Ovary (tissue), 10 donors: Measurements from ENCODE around the gene C1R. TPM values are rescaled to one million over a fixed set of nuclear protein-coding genes. Genes with fewer than 3 reads are reported as not detected.

ENCODE experiments used
- DNase-seq, 5 donors: peaks; one replicate each; pipeline ENCODE4 v3.0.0-alpha.2; 2019 to 2020
- H3K27ac ChIP-seq, 2 donors: fragments of 200-600 bp; one replicate each; pipeline versions ENCODE4 v1.5.1 to v1.8.0; 2019 to 2022
- H3K27me3 ChIP-seq: fragments of 200-600 bp; one replicate; pipeline ENCODE4 v1.8.0; 2022
- H3K36me3 ChIP-seq: fragments of 200-600 bp; sonication (generic); one replicate; pipeline ENCODE4 v1.5.1; 2019
- H3K4me1 ChIP-seq: one replicate; pipeline ENCODE4 v1.8.1; 2013; ENCODE audit warnings: mild to moderate bottlenecking, moderate library complexity; ENCODE audit not compliant: insufficient read depth
- H3K4me3 ChIP-seq: fragments of 200-600 bp; sonication (generic); one replicate; pipeline ENCODE4 v1.5.1; 2017
- H3K9me3 ChIP-seq, 2 donors: fragments of 200-600 bp in 1 of 2; sonication (generic) in 1 of 2; one replicate each; pipeline versions ENCODE4 v1.5.1 to v1.8.1; 2013 to 2019; ENCODE audit warnings: mild to moderate bottlenecking in 1 of 2, moderate library complexity in 1 of 2
- EP300 ChIP-seq: sonication (generic); formaldehyde crosslinking; IDR thresholded peaks from one replicate; pipeline ENCODE4 v1.6.1; 2017; ENCODE audit warnings: antibody characterized with exemption
- POLR2A ChIP-seq: fragments of 450-650 bp; IDR thresholded peaks from one replicate; pipeline ENCODE4 v1.6.1; 2017; ENCODE audit warnings: antibody characterized with exemption, mild to moderate bottlenecking, moderate library complexity
- WGBS, 3 donors: extraction: QIAGEN DNeasy Blood & Tissue Kit in 1 of 3; methylation state at CpG; one replicate each; pipeline versions ENCODE4 v1.1.5 to v1.1.7; 2013 to 2017; 5-methylcytosine and 5-hydroxymethylcytosine counted together
- intact Hi-C, 4 donors: fragments of 100-400 bp; cut with DNase I; formaldehyde crosslinking; loops; one replicate each; pipeline versions ENCODE4 v1.11.0 to v1.15.1; 2022 to 2023
- long read RNA-seq, 3 donors: library from polyadenylated mRNA in 2 of 3; unstranded in 2 of 3; transcript quantifications; one replicate each; pipeline ENCODE4 v2.0.0 and lab custom pipeline, GENCODE V29; 2021 to 2026
- polyA plus RNA-seq, 2 donors: library from polyadenylated mRNA; stranded (reverse); fragments of 200-250 nt in 1 of 2; fragments of 350-450 nt in 1 of 2; fragmentation: Illumina TruSeq in 1 of 2; extraction: RNeasy Lipid Tissue Mini Kit (QIAGEN cat#74804) in 1 of 2; gene quantifications; one replicate each; pipeline ENCODE4 v1.2.3, GENCODE V29; 2013 to 2014
- total RNA-seq, 7 donors: library from RNA; depleted of rRNA in 2 of 7; stranded (reverse); fragments of >200 nt in 2 of 7; fragmentation: NEBNext Ultra II Directional in 3 of 7; extraction: Animal tissue kit (Norgen Biotek cat#: 25700) in 3 of 7; gene quantifications; one replicate each; pipeline versions ENCODE4 v1.1.0 to v1.2.4, GENCODE V29; 2016 to 2023
- TF ChIP-seq, protein P1 (sequence below), 3 donors: fragments of 450-650 bp in 2 of 3; fragments of 200-600 bp in 1 of 3; IDR thresholded peaks; one replicate each; pipeline versions ENCODE4 v1.5.1 to v1.8.0; 2016 to 2022; ENCODE audit warnings: antibody characterized with exemption in 3 of 3, mild to moderate bottlenecking in 1 of 3
- donor health status: DM: no; HTN: no; CAD: no; lungs with moderate emphysema.
- donor health status: DM: no; HTN: no; CAD: no.
- donor health status: Bipolar disorder and iron deficiency.
- donor health status: DM: yes; HTN: yes; CAD: no.
- donor health status: DM: no; HTN: no; CAD: no.
- donor health status: DM: yes; HTN: yes; CAD: no.

The C1R gene
- 1,000 to 10,000 TPM in 3 of 7 donors, 100 to 1,000 TPM in 4; 472 to 1,524 (median 759) TPM for total RNA-seq
- polyA plus RNA-seq = 1,000 to 10,000 TPM in 1 of 2 donors, 100 to 1,000 TPM in 1; 796 to 1,393 TPM
- long read RNA-seq, donor 1, transcript C1R-215 (11 exons, 2,508 nt) = major isoform, 4,876 of 6,038 reads
- long read RNA-seq, donor 1, transcript C1R-214 (4 exons, 2,580 nt) = minor isoform, 15 of 6,038 reads
- long read RNA-seq, donor 1, transcript C1R-202 (11 exons, 2,347 nt) = minor isoform, 19 of 6,038 reads
- long read RNA-seq, donor 1, partial matches to known transcripts = 901 of 6,038 reads
- long read RNA-seq, donor 1, other reads (novel, unspliced or antisense) = 218 of 6,038 reads
- long read RNA-seq, donor 2, partial matches to known transcripts = 0 of 4 reads
- long read RNA-seq, donor 2, other reads (novel, unspliced or antisense) = 0 of 4 reads
- long read RNA-seq, donor 3, transcript C1R-202 (11 exons, 2,347 nt) = minor isoform, 6 of 2,457 reads
- long read RNA-seq, donor 3, transcript C1R-215 (11 exons, 2,508 nt) = major isoform, 1,696 of 2,457 reads
- long read RNA-seq, donor 3, transcript C1R-214 (4 exons, 2,580 nt) = minor isoform, 11 of 2,457 reads
- long read RNA-seq, donor 3, partial matches to known transcripts = 581 of 2,457 reads
- long read RNA-seq, donor 3, other reads (novel, unspliced or antisense) = 157 of 2,457 reads

DNA sequence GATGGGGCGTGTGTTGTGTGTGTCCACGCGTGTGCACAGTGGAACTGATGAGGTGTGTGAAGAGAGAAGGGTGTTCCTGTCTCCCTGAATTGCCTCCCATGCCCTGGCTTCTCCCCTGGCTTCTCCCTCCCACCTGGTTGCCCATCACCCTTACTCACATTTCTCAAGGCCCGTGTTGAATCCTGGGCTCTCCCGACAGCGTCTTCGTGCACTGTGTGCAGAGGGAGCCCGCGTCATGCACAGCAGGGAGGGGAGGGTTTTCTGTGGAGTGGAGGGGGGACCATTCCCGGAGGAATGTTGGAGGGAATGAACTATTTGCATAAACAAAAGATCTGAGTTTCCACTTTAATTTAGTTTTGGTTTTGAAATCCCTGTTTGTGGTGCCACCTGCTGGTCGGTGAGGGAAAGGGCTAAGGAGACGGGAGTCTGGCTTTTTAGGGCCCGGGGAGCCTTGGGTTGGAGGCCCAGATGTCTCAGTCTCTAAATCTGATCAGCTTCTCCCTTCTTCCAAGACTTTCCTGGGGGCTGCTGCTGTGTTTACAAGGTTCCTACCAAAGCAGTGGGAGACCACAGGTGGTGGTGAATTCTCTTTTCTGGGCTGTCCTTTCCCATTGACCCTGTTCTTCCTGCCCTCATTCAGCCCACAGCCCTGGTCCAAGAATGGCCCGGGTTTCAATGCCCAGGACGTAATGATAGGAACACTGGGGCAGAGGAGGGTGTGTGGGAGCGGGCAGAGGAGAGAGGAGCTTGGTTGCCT lies at the start of gene C1R:
TSS of gene C1R (minus strand) at position 217 of the 757 bp plus-strand sequence. CDS start at position 160, 57 bp downstream.
- intact Hi-C loops = loop anchor here in 1 of 4 donors (2.0 kb wide), 2 partner anchors 16 to 32 kb away; partner anchors contain the start of genes C1RL and C1S
- peaks cover 23% of the 10 kb centered on the region for H3K4me1 ChIP-seq
- no peaks in the 10 kb centered on the region for H3K9me3 ChIP-seq

DNA sequence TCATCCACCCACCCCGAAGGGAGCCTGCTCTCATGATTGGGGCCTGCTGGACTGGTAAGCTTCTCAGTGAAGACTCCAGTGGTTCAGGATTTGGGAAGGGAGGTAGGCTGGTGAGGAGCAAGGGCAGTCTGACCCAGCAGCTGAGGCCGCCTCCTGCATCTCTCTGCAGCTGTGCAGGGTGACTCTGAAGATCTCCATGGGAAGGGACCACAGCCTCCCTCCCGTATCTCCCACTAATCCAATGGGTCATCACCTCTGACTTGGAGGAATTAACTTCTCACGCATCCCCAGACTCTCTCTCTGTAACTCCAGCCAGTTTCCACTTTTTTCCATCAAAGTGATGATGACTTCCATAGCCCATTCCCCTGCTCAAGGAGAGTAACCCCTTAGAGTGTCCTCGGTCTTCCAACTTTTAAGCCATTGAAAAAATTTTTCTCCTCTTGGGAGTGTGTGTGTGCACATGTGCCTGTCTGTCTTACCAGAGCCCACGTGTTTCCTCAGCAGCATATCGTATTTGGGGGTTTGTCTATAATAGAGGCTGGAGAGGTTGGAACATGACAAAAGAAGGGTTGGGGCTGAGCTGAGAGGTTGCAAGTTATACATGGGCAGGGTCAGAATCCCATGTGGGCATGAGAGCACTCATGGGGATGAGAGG lies 49.2 kb upstream of the C1R start:
- H3K27ac ChIP-seq = no peak overlapping the region
- WGBS, 3 donors = 84 to 91% (median 88%) methylated on average over 7 of the region's 7 CpGs
- no peak overlapping the region for H3K4me3 ChIP-seq
- intact Hi-C loops = no loop called here
- no peaks in the 10 kb centered on the region for H3K27me3 ChIP-seq
- H3K9me3 ChIP-seq = no peaks in the 10 kb centered on the region
- H3K4me1 ChIP-seq = no peaks in the 10 kb centered on the region
- TF ChIP-seq, protein P1, sequence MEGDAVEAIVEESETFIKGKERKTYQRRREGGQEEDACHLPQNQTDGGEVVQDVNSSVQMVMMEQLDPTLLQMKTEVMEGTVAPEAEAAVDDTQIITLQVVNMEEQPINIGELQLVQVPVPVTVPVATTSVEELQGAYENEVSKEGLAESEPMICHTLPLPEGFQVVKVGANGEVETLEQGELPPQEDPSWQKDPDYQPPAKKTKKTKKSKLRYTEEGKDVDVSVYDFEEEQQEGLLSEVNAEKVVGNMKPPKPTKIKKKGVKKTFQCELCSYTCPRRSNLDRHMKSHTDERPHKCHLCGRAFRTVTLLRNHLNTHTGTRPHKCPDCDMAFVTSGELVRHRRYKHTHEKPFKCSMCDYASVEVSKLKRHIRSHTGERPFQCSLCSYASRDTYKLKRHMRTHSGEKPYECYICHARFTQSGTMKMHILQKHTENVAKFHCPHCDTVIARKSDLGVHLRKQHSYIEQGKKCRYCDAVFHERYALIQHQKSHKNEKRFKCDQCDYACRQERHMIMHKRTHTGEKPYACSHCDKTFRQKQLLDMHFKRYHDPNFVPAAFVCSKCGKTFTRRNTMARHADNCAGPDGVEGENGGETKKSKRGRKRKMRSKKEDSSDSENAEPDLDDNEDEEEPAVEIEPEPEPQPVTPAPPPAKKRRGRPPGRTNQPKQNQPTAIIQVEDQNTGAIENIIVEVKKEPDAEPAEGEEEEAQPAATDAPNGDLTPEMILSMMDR (IDR thresholded peaks at IDR 0.05) = no peak
- TF ChIP-seq EP300 (no peak), POLR2A (no peak)
- no peak for DNase-seq
- H3K36me3 ChIP-seq = no peaks in the 10 kb centered on the region

More for the DNA sequence above, at the start of gene C1R:
- TF ChIP-seq POLR2A = peak; percentile 84
- TF ChIP-seq EP300 = peak; percentile 37
- TF ChIP-seq, protein P1 (IDR thresholded peaks at IDR 0.05) = peak; percentile 81 to 87 (median 85)
- peak within 1 kb of the TSS; percentile 64 for H3K4me3 ChIP-seq
- 3 to 4% (median 4%) methylated on average over 16 of the region's 16 CpGs for WGBS, 3 donors
- H3K36me3 ChIP-seq = no peaks in the 10 kb centered on the region
- H3K27ac ChIP-seq = peak within 1 kb of the TSS; percentile 74 to 90
- H3K27me3 ChIP-seq = no peaks in the 10 kb centered on the region
- DNase-seq = peak; percentile 88 to 95 (median 92)

DNA sequence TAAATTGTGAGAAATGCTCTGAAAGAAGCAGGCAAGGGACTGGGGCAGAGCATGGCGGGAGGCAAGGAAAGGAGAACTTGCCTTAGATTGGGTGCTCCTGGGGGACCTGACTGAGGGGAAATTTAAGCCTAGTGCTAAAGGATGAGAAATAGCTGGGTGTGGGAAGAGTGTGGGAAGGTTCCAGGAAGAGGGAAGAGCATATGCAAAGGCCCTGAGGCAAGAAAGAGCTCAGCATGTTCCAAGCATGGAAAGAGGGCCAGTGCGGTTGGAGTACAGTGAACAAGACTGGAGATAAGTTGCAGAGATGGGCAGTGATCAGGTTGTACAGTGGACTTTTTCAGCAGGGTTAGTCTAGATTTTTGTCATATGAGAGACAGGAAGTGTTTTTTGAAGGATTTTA lies 47.0 kb upstream of the C1R start:
- H3K4me1 ChIP-seq = no peaks in the 10 kb centered on the region
- intact Hi-C loops = no loop called here
- H3K27ac ChIP-seq = no peak overlapping the region
- H3K9me3 ChIP-seq = no peaks in the 10 kb centered on the region
- no peaks in the 10 kb centered on the region for H3K36me3 ChIP-seq
- no peak overlapping the region for H3K4me3 ChIP-seq
- DNase-seq = no peak
- TF ChIP-seq EP300 = no peak
- no peaks in the 10 kb centered on the region for H3K27me3 ChIP-seq
- WGBS, 3 donors = 97 to 100% (median 98%) methylated on average over 2 of the region's 2 CpGs

DNA sequence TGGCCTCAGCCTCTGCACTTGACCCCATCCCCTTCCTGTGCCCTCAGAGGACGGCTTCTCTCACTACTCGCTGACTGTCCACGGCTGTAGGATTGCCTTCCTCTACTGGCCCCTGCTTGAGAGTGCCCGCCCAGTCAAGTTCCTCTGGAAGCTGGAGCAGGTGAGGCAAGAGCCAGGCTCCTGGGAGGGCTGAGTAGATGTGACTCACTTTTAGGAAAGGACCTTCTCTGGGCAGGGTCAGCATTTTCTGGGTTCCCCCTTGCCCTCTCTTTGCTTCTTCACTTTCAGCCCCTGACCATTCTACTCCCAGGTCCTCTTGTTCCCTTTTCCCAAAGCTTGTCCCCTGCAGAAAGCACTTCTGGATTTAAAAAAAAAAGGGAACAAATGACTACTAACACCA lies 45.7 kb upstream of the C1R start:
- Histone ChIP-seq H3K9me3 (no peaks in the 10 kb centered on the region), H3K36me3 (no peaks in the 10 kb centered on the region), H3K27me3 (no peaks in the 10 kb centered on the region), H3K4me1 (no peaks in the 10 kb centered on the region), H3K4me3 (no peak overlapping the region), H3K27ac (no peak overlapping the region)
- WGBS, 3 donors = 65 to 84% (median 75%) methylated on average over 4 of the region's 4 CpGs
- no peak for DNase-seq
- TF ChIP-seq POLR2A (no peak), EP300 (no peak)
- TF ChIP-seq, protein P1 (IDR thresholded peaks at IDR 0.05) = no peak
- intact Hi-C loops = no loop called here
